ENCODE data around the gene ROR1.
A peak's percentile ranks its signal among the peaks of the same experiment; 100 is the strongest.

Gene ROR1

DNA sequence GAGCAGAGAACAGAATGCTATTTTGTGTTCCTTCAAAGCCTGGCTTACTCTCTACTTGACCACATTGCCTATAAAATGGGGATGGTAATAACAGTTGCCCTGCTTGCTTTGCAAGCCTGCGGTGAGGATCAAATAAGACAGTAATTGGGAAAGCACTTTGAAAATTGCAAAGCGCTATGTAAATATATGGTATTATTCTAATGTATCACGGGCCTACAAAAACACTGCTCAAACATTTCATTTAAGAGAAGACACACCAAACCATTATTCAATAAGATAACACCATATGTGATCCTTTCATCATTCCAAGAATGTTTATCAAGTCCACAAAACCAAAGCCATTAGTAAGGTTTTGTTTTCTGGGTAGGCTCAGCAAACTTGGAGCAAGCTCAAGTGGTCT is 208.4 kb downstream of the ROR1 start (continued):
- TF ChIP-seq HIC1 (tag by site-specific recombination; IDR thresholded peaks at IDR 0.05) (no peak), IKZF3 (tag by site-specific recombination; IDR thresholded peaks at IDR 0.05) (no peak), SCRT1 (tag by site-specific recombination; IDR thresholded peaks at IDR 0.05; ENCODE audit: borderline replicate concordance) (no peak), ZNF510 (tag by site-specific recombination; IDR thresholded peaks at IDR 0.05; ENCODE audit: insufficient replicate concordance) (no peak), ZEB2 (tag by site-specific recombination; IDR thresholded peaks at IDR 0.05) (no peak), YY2 (tag by site-specific recombination; IDR thresholded peaks at IDR 0.05) (no peak), ZNF843 (tag by site-specific recombination; IDR thresholded peaks at IDR 0.05) (peak; percentile 28; the same call in 1 of the 2 replicates), ZFP69B (tag by site-specific recombination; IDR thresholded peaks at IDR 0.05) (no peak), WT1 (tag by site-specific recombination; IDR thresholded peaks at IDR 0.05) (peak; percentile 46), ZSCAN23 (tag by site-specific recombination; IDR thresholded peaks at IDR 0.05) (no peak), ZNF223 (tag by site-specific recombination; IDR thresholded peaks at IDR 0.05) (no peak), KLF7 (tag by site-specific recombination; IDR thresholded peaks at IDR 0.05; ENCODE audit: borderline replicate concordance) (no peak), ZNF449 (tag by site-specific recombination; IDR thresholded peaks at IDR 0.05) (no peak), ZNF677 (tag by site-specific recombination; IDR thresholded peaks at IDR 0.05) (no peak), ZSCAN16 (tag by site-specific recombination; IDR thresholded peaks at IDR 0.05) (peak; percentile 51; the same call in 1 of the 2 replicates), ZNF394 (tag by site-specific recombination; IDR thresholded peaks at IDR 0.05; ENCODE audit: borderline replicate concordance) (no peak), ZNF596 (tag by site-specific recombination; IDR thresholded peaks at IDR 0.05) (0 out of 2 replicates have a peak, but pooled peaks have one; percentile 8), HOXC10 (CRISPR knock-in tag; IDR thresholded peaks at IDR 0.05) (no peak), MZF1 (tag by site-specific recombination; IDR thresholded peaks at IDR 0.05; ENCODE audit: borderline replicate concordance) (peak; percentile 88; the same call in 1 of the 2 replicates), ZNF670 (tag by site-specific recombination; IDR thresholded peaks at IDR 0.05; ENCODE audit: low read depth) (no peak), ZNF157 (tag by site-specific recombination; IDR thresholded peaks at IDR 0.05) (no peak), OSR2 (tag by site-specific recombination; IDR thresholded peaks at IDR 0.05) (peak; percentile 80), ZXDB (tag by site-specific recombination; IDR thresholded peaks at IDR 0.05) (no peak), REPIN1 (tag by site-specific recombination; IDR thresholded peaks at IDR 0.05; ENCODE audit: low read depth) (no peak), PBX3 (CRISPR knock-in tag; IDR thresholded peaks at IDR 0.05) (no peak), PRDM1 (tag by site-specific recombination; IDR thresholded peaks at IDR 0.05) (no peak), ZNF121 (tag by site-specific recombination; IDR thresholded peaks at IDR 0.05) (no peak), GLIS2 (tag by site-specific recombination; IDR thresholded peaks at IDR 0.05) (no peak), ZNF777 (tag by site-specific recombination; IDR thresholded peaks at IDR 0.05; ENCODE audit: borderline replicate concordance) (no peak), ZNF660 (tag by site-specific recombination; IDR thresholded peaks at IDR 0.05) (no peak)
- TF ChIP-seq, protein P1, sequence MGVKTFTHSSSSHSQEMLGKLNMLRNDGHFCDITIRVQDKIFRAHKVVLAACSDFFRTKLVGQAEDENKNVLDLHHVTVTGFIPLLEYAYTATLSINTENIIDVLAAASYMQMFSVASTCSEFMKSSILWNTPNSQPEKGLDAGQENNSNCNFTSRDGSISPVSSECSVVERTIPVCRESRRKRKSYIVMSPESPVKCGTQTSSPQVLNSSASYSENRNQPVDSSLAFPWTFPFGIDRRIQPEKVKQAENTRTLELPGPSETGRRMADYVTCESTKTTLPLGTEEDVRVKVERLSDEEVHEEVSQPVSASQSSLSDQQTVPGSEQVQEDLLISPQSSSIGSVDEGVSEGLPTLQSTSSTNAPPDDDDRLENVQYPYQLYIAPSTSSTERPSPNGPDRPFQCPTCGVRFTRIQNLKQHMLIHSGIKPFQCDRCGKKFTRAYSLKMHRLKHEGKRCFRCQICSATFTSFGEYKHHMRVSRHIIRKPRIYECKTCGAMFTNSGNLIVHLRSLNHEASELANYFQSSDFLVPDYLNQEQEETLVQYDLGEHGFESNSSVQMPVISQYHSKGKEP (tag by site-specific recombination; IDR thresholded peaks at IDR 0.05), result peak; percentile 25; the same call in 1 of the 2 replicates
- TF ChIP-seq, protein P2, sequence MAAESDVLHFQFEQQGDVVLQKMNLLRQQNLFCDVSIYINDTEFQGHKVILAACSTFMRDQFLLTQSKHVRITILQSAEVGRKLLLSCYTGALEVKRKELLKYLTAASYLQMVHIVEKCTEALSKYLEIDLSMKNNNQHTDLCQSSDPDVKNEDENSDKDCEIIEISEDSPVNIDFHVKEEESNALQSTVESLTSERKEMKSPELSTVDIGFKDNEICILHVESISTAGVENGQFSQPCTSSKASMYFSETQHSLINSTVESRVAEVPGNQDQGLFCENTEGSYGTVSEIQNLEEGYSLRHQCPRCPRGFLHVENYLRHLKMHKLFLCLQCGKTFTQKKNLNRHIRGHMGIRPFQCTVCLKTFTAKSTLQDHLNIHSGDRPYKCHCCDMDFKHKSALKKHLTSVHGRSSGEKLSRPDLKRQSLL (tag by site-specific recombination; IDR thresholded peaks at IDR 0.05), result no peak
- TF ChIP-seq, protein P3, sequence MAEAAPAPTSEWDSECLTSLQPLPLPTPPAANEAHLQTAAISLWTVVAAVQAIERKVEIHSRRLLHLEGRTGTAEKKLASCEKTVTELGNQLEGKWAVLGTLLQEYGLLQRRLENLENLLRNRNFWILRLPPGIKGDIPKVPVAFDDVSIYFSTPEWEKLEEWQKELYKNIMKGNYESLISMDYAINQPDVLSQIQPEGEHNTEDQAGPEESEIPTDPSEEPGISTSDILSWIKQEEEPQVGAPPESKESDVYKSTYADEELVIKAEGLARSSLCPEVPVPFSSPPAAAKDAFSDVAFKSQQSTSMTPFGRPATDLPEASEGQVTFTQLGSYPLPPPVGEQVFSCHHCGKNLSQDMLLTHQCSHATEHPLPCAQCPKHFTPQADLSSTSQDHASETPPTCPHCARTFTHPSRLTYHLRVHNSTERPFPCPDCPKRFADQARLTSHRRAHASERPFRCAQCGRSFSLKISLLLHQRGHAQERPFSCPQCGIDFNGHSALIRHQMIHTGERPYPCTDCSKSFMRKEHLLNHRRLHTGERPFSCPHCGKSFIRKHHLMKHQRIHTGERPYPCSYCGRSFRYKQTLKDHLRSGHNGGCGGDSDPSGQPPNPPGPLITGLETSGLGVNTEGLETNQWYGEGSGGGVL (tag by site-specific recombination; IDR thresholded peaks at IDR 0.05), result no peak

Data from HEK293 (cell line).